Dedifferentiated amniotic fluid mesenchymal stem cell (primary cell): ENCODE results near the gene TBC1D8B.

ENCODE experiments used
- DNase-seq: peaks from one replicate; pipeline ENCODE4 v3.0.0-alpha.2; 2016; ENCODE audit errors: extremely low spot score

Gene TBC1D8B

DNA sequence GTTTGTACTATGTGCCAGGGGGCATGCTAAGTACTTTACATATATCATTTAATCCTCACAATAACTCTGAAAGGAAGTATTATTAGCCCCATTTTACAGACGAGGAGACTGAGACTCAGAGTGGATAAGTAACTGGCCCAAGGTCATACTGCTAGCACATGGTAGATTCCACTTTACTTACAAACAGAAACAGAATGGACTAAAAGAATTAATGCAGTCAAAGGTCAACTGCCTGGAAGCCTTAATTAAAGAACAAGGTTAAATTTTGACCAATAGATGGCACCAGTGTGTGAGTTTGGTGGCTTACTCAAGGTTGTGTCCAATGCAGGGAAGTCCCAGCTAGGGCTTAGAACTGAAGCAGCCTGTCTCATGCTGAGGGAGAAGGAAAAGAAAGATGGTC lies 96.0 kb downstream of the TBC1D8B start:
- no peak for DNase-seq

DNA sequence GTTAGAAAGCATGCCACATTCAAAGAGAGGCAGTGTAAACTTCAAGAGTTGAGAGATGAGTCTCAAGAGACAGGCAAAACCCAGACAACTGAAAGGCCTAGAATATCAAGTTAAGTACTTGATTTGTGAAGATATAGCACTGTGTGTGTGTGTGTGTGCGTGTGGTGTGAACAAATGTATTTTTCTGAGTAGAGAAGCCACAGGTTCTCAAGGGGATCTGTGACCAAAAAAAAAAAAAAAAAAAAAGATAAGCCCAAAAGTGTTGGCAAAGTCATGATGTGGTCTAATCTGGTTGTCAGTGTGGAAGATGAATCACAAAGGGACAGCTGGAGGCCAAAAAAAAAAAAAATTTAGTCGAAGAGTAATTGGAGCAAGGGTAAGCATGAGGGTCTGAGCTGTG lies 96.8 kb downstream of the TBC1D8B start:
- DNase-seq, result no peak

- DNase-seq, result no peak
Observed at GRCh38 chrX:106899841-106900240, 97.4 kb downstream of the TBC1D8B start.

DNA sequence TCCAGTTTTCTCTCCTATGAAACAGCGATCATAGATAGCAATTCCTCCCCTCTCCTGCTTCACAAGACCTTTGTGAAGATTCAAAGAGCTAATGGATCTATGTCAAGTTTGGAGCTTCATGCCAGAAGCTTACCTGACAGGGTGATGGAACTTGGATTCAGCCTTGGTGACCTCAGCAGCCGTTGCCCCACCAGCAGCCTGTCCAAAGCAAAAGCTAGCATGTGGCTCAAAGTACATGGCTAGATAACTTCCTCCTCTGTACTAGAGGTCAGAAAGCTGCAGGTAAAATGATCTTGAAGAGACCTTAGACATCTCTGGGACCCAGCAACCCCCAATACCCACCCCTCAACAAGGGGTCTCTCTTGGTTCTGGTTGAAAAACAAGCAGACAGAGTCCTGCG lies 98.9 kb downstream of the TBC1D8B start:
- no peak for DNase-seq

DNA sequence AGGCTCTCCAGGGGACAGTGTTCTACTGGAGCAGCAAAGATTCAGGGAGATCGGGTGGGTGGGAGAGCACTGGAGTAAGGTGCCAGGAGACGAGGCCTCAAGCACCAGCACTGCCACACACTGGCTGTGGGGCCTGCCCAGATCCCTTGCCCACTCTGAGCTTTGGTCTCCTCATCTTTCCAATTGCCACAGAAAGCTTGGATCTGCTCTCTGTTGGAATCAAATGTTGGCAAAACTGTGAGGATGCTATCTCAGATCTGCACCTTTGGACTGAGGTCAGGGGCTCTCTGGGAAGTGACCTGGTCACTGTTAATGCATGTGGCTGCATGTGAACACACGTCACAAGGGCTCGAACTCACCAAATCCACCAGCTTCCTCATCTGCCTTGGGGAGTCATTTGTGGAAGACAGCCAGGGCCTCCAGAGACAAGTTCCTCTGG lies 99.3 kb downstream of the TBC1D8B start:
- no peak for DNase-seq

DNA sequence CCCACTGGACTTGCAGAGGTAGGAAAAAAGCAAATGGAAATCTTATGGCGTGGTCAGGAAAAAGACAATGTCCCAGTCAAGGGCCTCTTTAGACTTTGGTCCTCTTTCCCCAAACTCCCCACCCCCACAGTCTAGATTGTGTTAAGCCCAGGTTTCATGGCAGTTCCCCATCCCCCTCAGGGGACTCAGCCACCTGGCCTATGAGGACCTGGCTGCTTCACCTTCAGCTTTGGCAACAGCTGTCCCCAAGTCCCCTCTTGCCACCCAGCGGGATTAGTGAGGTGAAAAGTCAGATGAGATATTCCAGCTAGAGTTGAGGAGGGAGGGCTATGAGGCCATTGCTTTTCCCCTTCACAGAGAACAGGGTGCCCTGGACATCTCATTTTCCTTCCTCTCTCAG lies 100.2 kb downstream of the TBC1D8B start:
- no peak for DNase-seq

- no peak for DNase-seq
Observed at GRCh38 chrX:106903291-106903824, 100.9 kb downstream of the TBC1D8B start, which contains the start of gene RIPPLY1. Gene RIPPLY1 (minus strand): TSS chrX:106903341. CDS start chrX:106903287, 54 bp downstream.

- no peak for DNase-seq
Observed at GRCh38 chrX:106903856-106904528, 101.5 kb downstream of the TBC1D8B start.

- DNase-seq, result no peak
Observed at GRCh38 chrX:106905064-106905708, 102.7 kb downstream of the TBC1D8B start.

DNA sequence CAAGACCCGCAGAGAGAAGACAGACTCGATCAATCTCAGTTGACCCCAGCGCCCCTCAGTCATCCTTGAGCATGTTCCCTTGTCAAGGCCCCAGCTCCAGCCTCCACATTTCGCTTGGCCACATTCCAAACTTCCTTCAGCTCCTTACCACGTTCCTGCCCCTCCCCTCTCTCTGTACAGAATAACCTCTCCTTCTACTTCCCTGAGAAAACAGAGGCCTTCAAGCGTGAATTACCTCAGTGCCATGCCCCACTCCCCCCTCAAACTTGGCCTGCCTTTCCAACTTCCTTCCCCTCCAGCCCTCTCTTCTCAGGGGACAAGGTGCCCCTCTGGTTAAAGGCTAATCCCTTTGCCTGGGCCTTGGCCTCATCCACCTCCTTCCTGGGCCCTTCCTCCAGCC lies 103.9 kb downstream of the TBC1D8B start:
- DNase-seq, result no peak

DNA sequence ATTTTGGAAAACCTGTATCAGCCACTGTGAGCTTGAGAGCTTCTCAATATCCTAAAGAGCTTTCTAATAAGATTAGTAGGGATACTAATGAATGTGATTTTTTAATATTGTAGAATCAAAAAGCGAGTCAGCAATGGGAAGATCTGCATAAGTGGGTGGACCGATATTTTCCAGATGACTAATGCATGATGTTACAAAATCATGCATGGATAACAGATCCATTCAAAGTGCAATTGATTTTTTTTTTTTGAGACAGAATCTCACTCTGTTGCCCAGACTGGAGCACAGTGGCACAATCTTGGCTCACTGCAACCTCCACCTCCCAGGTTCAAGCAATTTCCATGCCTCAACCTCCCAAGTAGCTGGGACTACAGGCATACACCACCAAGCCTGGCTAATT lies 110.4 kb downstream of the TBC1D8B start:
- DNase-seq, result no peak

DNA sequence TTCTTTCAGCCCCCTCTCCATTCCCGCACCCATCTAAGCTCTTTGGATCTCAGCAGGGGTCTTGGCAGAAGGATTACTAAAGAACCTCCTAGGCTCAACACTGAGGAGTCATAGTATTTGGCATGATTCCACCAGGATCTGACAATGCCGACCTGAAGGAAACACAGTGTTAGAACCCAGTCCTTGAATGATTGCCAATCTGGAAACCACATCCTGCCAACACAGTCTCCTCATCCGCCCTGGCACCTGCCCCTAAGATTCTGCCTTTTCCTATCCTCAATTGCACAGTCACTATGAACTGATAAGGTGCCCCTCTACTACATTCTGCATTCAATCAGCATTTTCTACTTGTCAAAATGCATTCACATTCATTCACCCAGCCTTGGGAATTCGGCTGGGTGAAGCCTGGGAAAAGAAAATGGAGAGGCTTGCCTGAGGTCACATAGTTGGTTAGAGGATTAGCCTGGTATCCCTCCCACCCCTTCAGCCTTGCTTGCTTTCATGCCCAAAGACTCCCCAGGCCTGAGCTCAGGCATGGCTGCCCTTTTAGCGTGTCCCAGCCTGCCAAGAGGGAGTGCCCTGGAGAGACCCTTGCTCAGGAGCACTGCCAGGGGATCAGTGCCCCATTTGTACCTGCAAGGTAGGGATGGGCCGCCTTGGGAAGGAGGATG lies 115.5 kb downstream of the TBC1D8B start:
- no peak for DNase-seq

- DNase-seq, result no peak
Observed at GRCh38 chrX:106919932-106920452, 117.5 kb downstream of the TBC1D8B start, which contains the start of gene CLDN2. Gene CLDN2 (plus strand): TSS chrX:106920402. CDS start chrX:106928229, 7,827 bp downstream.

DNA sequence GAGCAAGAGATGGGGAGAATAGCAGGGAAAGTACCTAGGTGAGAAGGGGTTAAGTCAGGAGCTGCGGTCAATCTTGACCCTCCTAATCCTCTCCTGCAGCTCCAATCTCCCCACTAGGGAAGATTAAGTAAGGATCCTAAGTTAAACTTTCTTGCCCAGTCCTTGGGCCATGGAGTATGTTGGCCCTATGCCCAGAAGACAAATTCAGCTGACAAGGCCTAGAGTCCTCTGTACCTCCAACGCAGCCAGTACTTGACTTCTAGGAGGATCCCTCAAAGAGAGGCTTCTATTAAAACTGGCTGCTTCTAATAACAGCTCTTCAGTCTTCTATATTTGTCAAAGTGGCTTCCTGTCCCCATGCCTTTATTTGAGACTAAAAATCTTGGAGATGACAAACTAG lies 119.2 kb downstream of the TBC1D8B start:
- no peak for DNase-seq
